Stimulated activated CD8-positive, alpha-beta memory T cell treated with anti-CD3 and anti-CD28 coated beads, Interleukin-15, amount 100 ng/mL, for 48 hours (primary cell): ENCODE measurements around the gene CELF3.
A peak's percentile ranks its signal among the peaks of the same experiment; 100 is the strongest.

ENCODE experiments used
- DNase-seq, 2 donors: peaks; one replicate each; pipeline ENCODE4 v3.0.0-alpha.2; 2020; ENCODE audit warnings: low read depth in 2 of 2

CELF3 gene

DNA sequence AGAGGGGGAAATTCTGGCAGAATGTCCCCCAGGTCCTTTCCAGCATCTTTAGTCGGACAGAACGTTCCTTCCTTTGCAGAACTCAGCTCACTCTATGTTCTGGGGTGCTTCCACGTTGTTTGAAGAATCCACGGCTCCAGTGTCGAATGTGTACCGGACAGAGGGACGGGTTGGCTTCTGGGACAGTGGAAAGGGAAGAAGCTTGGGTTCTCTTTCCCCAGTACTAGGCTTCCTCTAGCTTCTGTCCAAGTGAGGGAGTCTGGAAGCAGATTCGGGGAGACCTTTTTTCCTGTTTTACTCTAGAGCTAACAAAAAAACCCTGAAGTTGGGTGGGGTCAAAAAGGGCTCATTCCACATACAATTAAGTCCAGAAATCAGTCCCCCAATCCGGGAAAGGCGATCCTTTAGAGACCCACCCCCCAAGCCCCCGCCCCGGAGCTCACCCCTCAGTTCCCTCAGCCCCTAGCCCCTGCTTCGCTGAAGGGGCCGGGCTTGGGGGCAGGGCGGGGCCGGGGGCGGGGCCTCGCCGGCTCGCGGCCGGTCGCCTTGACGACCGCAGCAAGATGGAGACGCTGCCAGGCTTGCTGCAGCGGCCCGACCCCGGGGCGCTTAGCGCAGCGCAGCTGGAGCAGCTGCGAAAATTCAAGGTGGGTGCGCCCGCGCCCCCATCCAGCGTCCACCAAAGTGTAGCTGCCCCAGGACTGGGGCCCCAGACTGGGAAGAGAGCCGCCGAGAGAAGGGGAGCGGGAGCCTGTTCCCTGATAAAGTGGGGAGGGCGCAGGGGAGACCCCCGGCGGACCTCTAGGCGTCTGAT is 4.6 kb upstream of the CELF3 start, which contains the start of gene RIIAD1:
TSS of gene RIIAD1 (plus strand) at position 549 of the 814 bp plus-strand sequence. CDS start at position 564, 15 bp downstream.
- DNase-seq: peak; percentile 17 to 32

DNA sequence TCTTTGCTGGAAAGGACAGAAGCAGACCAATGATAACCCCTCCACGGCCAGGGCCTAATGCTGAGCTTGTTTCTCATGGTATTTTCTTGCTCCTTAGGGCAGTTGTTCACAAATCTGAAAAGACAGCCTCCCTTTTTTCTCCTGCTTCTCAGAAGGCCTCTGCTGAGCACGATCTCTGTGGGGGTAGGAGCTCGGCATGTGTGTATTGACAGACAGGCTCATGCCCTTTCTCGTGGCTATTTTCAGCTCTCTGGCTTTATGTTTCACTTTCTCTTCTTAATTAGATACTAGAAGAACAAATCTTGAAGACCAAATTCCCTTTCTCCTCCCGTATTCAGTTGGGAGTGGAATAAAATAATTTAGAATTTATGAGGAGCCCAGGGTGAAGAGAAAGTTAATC is 4.0 kb upstream of the CELF3 start:
- no peak for DNase-seq

DNA sequence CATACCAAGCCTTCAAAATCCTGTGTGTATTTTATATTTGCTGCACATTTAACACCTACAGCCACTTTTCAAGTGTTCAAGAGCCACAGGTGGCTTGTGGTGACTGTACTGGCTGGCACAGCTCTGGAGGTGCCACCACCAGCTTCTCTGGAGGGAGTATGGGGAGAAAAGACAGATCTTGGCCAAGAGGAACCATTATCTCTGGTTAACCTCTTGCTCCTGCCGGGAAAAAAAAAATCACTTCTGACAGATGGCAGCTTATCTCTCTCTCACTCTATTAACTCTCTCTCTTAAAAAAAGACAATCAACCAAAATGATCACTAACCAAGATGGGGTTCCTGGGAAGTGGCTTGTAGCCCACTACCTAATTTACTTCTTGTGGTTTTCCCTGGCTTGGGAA is 3.5 kb upstream of the CELF3 start:
- no peak for DNase-seq

DNA sequence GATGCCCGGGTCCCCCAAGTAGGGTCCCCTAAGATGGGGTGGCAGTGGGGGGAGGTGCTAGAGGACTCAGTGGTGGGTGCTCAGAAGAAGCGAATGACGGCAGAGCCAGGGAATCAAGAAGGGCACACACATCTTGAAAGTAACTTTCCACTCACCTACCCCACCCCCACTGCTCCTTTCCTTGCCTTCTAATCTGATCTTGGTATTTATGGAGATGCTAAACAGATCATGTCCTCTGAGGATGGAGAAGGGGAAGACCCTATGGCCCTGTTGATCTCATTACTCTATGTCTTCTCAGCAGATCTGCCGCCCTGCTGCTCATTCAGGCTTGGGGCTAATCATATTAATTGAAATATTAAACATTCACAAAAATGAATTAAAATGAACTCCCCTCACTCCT is 2.1 kb upstream of the CELF3 start:
- no peak for DNase-seq

DNA sequence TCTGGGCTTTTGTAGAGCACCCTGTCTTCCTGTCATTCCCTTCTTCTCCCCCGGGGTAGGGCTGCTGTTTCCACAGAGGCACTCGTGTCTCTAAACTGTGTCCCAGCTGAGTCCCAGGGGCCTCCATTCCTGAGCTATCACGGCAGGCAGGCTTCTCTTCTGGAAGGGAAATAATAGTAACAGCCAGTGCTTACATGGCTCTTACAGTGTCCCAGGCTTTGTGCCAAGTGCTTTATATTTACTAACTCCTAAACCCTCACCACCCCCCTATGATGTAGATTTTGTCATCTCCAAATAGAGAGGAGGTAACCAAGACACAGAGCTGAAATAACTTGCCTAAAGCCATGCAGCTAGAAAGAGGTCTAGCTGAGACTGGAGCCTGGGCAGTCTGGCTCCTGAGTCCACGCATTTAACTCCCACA is 1.4 kb upstream of the CELF3 start:
- DNase-seq: no peak

DNA sequence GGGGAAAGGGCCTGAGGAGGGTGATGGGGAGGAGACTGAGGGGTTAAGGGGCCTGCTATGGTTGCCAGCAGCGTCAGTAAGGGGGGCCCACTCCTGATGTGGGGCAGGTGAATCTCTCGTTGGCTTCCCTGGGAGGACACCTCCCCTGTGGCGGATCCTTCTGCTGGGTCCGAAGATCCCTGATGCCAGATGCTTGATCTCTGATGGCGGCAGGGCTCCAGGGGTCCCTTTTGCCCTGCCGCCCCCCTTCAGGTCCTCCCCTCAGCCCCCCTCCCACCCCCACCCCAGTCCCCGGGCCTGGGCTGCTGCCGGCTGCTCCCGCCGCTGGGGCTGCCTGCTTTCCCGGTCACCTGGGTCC is 219 bp downstream of the CELF3 start:
- DNase-seq: no peak

DNA sequence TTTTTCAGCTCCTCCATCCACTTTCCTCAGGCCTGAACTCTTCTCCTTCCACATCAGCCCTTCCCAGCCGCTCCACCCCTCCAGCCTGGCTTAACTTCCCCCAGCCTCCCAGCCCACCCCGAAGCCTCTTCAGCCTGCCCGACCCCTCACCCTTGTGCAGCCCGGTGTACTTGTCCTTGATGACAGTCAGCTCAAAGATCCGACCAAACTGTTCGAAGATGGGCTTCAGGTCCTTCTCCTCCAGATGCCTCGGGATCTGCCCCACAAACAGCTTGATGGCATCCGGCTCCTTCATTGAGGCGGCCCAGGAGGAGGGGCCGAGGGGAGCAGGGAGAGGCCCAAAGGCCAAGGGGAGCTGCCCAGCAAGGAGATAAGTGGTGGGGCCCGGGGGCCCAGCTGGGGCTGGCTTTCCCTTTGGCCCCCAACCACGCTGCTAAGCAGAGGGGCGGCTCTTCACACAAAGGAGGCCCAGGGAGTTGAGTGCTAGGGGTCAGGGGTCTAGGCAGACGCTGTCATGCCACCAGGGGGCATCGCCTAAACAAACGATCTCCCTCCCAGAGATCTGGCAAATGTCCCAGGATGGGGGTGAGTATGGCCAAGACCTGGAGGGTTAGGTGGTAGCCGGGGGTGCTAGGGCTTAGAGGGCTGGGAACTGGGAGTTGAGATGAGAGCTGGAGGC is 738 bp downstream of the CELF3 start:
- no peak for DNase-seq

DNA sequence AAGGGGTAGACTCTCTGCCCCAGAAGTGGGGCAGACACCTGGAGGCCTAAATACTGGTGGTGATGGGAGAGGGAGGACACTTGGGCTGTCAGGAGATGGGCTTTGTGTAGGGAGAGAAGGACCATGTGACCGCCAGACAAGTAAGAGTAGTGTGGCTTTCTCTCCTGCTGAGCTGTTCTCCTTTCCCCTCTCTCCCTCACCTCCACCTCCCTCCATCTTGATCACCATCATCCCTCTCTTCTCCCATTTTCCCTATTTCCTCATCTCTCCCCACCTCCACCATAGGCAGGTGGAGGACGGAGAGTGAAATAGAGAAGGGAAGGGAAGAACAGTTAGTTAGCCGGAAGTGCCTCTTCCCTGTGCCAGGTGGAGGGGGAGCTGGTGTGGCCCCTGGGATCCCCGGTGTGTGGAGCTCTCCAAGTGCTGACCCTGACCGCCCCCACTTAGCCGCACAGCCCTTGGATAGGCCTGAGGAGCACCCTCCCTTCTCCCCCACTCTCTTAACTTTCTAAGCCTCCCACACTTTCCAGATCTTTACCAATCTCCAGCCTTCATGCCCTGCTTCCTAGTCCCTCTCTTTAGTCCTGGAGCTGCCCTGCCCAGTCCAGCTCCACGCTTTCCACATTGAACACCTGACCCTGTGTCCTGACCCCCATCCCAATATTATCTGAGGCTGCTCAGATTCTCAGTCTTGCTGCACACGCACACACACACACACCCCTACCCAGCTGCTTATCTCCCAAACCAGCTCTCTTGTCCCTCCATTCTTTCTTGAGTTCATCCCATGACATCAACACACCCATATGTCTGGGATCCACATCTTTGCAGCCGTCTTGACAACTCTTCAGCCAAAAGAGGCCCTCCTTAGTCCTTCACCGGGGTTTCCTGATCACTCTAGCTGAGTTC is 1.5 kb downstream of the CELF3 start:
- DNase-seq: no peak

DNA sequence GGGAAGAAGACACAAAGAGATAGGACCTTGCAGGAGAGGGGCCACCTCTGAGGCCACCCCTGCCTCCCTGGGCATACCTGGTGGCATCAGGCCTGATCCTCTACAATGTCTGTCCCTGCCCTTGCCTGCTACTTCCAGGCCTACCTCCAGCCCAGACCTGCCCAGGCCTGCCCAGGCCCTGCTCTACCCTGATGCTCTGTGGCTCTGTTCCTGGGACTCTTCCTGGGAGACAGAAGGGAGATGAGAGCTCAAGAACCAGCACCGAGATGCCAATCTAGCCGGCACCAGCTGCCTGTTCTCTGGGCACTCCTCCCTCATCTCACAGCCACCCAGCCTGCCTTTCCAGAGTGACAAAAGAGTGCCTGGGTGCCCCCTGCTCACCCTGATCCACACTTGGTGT is 2.7 kb downstream of the CELF3 start:
- no peak for DNase-seq

DNA sequence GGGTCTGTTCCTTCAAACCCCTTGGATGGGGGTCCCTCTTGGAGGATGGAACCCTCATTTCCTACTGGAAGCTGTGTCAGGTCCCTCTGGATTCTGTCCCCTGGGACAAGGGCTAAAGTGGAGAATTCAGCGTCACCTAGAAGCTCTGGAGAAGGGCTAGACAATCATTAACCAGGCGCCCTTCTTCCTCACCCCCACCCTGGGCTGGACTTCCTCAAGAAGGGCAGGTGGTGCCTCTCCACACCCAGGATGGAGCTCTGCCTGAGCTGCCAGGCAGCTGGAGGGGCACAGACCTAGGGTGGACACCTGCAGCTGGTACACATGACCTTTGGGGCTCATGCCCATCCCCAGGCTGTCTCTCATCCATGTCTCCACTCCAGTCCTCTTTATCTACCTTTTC is 3.6 kb downstream of the CELF3 start:
- no peak for DNase-seq

DNA sequence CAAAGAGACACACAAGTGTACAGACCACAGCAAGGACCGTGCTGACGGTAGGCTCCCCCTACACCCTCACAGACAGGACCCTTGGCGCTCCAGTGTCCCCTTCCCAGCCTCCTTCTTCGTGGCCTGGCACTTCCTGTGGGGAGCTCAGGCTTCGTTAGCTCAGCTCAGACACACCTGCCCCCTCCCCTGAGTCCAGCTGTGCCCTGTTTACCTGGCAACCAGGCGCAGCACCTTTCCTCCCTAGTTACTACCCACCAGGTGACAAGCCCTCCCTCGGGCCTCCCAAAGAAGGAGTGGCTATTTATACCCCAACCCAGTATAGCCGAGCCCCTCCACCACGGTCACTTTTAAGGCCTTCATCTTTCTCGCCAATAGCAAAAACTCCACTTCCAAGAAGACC is 4.7 kb downstream of the CELF3 start:
- DNase-seq: no peak

DNA sequence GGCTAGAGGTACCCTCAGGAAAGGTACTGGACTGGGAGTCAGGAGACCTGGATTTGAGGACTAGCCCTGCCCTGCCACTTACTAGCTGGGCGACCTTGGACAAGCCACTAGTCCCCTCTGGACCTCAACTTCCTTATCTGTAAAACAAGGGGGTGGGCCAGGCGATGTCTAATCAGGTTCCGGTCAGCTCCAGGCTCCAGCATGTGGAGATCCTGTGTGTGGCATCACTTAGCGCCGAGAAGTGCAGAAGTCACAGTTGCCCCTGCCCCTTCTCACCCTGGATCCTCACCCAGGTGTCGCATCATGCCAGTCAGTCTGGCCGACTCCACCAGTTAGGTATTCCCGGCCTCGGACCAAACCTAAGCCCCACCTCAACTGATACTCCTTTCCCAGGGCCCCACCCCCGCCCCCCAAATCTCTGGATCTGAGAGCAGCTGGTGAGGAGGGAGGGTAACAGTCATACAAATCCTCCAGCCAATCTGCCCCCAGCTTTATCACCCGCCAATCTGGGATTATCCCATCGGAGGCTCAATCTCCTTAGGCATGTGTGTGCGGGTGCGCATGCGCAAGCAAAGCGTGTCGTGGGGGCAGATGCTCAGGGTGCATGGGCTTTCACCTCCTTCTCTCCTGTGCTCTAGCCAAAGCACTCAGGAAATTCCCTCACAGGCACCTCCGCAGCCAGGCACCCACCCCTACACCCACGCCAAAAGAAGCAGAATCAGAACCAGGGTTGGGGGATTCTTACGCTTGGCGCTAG is 5.4 kb downstream of the CELF3 start:
- no peak for DNase-seq

DNA sequence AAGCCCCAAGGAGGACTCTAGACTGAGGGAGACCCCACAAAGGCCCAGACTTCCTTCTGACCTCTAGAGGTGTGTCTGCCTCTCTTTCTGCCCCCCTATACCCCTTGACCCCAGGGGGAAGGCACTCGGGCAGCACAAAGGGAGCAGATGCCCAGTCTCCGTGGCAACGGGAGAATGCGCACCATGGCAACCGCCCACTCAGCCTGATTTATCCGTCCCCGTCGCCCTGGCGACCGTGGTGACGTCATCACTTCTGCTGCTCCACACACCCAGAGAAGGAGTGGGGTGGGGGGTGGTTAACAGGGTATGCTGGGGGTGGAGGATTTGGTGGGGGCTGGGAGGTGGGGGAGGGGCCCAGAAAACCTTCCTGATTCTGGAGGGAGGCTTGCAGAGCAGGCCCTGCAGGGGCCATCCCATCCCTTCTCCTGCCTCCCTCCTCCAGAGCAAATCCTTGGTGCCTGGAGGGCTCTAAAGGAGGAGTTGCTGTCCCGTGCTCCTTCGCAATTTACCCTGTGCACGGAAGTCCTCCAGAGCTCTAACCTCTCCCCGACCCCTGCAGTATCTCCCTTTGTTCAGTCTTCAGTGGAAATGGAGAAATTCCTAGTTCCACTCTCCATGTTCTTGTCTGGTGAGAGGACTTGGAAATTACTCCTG is 6.3 kb downstream of the CELF3 start:
- peak; percentile 13 to 25 for DNase-seq

DNA sequence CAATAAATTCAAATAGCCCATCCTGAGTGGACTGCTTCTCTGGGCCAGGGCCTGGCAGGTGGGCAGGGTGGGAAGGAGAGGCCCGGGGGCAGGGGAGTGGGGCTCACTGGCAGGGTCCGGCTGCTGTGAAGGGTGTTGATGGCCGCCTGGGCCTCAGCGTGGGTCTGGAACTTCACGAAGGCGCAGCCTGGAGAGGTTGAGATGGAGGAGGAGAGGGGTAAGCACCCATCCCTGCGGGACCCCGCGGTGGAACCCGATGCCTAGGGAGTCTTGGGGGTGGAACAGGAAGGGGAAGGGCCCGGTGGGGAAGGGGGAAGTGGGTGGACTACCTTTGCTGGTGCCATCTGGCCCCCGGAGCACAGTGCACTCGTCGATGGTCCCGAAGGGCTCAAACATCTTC is 7.7 kb downstream of the CELF3 start:
- DNase-seq: no peak

DNA sequence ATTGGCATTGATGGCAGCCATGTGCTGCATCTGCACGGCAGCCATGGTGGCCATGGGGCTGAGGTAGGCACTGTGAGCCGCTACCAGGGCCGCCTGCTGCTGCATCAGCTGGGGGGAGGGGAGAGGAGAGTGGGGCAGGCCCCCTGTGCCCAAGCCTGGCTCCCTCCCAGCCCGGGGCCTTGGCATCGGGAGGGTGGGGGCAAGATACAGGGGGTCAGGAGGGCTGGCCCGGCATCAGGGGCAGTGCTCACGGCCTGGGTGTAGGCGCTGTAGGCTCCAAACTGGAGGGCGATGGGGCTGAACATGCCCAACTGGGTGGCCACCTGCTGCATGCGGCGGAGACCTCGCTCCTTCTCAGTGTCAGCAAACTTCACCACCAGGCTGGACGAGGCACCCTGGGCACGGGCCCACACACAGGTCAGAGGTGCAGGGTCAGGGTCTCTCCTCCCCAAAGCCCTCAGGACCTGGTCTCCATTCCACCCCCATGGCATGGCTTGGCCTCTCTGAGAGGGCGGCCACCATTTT is 9.0 kb downstream of the CELF3 start:
- DNase-seq: no peak

DNA sequence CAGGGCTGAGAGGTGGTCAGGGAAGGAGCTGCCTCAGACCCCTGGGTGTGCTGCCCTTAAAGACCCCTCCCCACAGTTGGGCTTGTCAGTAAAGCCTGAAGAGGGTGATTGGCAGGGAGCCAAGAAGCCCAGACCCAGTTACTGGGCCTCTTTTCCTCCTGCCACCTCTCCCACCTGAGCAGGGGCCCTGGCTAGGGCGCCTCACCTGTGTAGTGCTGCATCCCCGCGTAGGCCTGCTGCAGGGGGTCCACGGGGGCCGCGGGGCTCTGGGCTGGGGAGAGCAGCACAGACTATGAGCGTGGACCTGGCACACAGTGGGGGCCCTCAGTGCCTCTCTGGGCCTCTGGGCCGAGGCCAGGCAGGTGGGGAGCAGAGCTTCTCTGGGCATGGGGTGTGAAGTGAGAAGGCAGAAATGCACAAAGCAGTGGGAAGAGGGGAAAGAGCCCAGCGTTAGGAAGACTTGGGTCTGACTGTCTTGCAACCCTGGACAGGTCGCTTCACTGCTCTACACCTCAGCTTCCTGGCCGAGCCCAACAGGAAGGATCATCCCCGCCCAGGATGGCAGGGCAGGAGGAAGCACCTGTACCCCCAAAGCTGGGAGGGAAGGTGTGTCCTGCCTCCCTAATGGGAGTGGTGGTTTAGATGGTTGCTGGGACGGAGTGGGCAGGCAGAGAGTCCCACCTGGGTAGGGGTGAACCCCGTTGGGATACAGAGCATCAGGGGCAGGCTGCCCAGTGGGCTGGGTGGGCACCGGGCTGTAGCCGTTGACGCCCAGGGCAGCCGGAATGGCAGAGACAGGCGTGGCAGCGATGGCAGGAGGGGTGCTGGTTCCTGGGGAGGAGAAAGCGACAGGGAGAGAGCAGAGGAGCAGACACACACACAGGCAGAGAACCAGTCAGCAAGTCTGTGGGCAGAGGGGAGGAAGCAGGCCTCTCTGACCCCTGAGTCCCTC is 9.9 kb downstream of the CELF3 start:
- DNase-seq: no peak

DNA sequence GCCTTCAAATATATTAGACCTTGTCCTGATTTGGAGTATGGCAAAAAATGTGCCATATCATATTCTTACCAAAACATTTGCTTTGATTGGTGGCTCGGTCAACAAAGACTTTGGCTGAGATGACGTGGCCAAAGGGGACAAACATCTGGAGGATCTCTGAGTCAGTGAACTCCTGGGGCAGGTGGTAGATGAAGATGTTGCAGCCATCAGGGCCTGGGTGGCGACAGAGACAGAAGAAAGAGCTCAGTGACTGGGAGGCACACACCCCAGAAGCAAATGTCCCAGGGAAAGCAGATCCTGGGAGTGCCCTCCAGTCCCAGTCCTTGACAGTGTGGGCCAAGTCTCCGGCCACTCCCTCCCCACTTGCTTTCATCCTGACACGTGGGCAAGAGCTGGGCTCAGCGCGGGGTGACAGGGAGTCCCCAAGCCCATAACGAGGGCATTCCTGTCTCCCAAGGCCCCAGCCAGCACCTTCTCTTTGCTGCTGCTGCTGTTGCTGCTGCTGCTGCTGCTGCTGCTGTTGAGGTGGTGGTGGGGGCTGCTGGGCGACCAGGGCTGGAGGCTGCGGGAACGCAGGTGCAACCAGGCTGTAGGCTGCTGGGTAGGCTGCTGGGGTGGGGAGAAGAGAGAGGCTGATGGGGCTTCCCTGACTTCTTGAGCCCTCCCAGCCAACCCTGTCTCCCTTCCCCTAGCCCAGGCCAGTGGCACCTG is 10.7 kb downstream of the CELF3 start:
- DNase-seq: no peak

DNA sequence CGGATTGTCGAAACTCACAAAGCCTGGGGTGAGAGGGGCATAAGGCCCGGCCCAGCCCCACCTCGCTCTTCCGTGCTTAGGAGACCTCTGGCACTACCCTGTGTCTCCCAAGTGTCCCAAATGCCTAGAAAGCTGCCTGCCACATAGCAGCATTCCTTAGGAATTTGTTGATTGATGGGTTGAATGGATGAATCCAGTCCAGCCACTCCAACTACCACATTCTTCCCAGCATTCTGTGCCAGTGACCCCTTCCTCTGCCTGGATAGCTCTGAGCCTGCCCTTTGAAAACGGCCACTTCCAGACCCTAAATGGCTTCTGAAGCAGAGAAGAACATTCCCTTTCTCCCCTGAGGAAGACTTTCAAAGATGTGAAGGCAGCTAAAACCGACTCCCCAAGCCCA is 11.5 kb downstream of the CELF3 start:
- DNase-seq: no peak

DNA sequence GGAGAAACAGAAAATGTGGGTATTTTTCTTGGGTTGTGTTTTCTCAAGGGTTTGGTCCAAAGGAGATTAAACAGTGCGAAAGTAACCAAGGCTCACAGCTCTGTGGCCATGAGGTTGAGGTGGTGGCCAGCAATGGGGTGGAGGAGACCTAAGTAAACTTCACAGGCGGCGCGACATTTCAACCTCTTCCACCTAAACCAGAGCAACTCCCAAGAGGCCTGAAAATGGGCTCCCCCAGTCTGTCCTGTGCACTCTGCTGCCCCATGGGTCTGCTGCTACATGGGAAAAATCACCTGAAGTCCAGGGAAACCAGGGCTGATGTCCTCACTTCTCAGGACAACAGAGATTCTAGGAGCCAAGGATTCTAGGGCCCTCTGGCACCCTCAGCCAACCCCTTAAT is 12.4 kb downstream of the CELF3 start:
- DNase-seq: no peak
